ENCODE results near the gene RXRB. TPM values are rescaled to one million over a fixed set of nuclear protein-coding genes. Genes with fewer than 3 reads are reported as not detected.
A peak's percentile ranks its signal among the peaks of the same experiment; 100 is the strongest.

RXRB gene
- total and polyA plus RNA-seq, 7 donors, result 15.6 to 33.2 (median 28.5) TPM

GRCh38 chr6:33217681-33218080, 17.2 kb upstream of the RXRB start:
- Histone ChIP-seq H3K4me3 (no peak overlapping the region), H3K36me3 (no peaks in the 10 kb centered on the region), H3K27ac (no peak overlapping the region), H3K27me3 (no peaks in the 10 kb centered on the region), H3K9me3 (no peaks in the 10 kb centered on the region), H3K4me1 (peaks cover 0 to 14% (median 13%) of the 10 kb centered on the region in 4 donors)
- intact Hi-C loops (cut with DNase I), result no loop called here
- peak; percentile 38 for DNase-seq
- TF ChIP-seq EP300 (IDR thresholded peaks at IDR 0.05), result no peak
- no peak for TF ChIP-seq POLR2AphosphoS5 (IDR thresholded peaks at IDR 0.05)
- no peak for TF ChIP-seq POLR2A (IDR thresholded peaks at IDR 0.05)
- no peak for TF ChIP-seq CTCF (IDR thresholded peaks at IDR 0.05)
- 65 to 76% methylated on average over 3 of the region's 3 CpGs for WGBS, 2 donors

GRCh38 chr6:33217246-33217645, 16.8 kb upstream of the RXRB start:
- 84 to 88% methylated on average over 6 of the region's 6 CpGs for WGBS, 2 donors
- no peak overlapping the region for H3K27ac ChIP-seq
- DNase-seq, result peak; percentile 17
- peaks cover 0 to 18% (median 16%) of the 10 kb centered on the region in 4 donors for H3K4me1 ChIP-seq
- H3K27me3 ChIP-seq, result no peaks in the 10 kb centered on the region
- TF ChIP-seq POLR2AphosphoS5 (IDR thresholded peaks at IDR 0.05) (no peak), EP300 (IDR thresholded peaks at IDR 0.05) (no peak), POLR2A (IDR thresholded peaks at IDR 0.05) (no peak), CTCF (IDR thresholded peaks at IDR 0.05) (no peak)
- no peaks in the 10 kb centered on the region for H3K9me3 ChIP-seq
- intact Hi-C loops (cut with DNase I), result no loop called here
- no peaks in the 10 kb centered on the region for H3K36me3 ChIP-seq
- H3K4me3 ChIP-seq, result no peak overlapping the region

GRCh38 chr6:33216117-33216649, 15.7 kb upstream of the RXRB start:
- Histone ChIP-seq H3K36me3 (peaks cover 0 to 5% (median 0%) of the 10 kb centered on the region in 4 donors), H3K27me3 (no peaks in the 10 kb centered on the region), H3K4me1 (peaks cover 0 to 20% (median 16%) of the 10 kb centered on the region in 4 donors), H3K4me3 (no peak overlapping the region), H3K9me3 (no peaks in the 10 kb centered on the region), H3K27ac (no peak overlapping the region)
- DNase-seq, result peak; percentile 36
- no peak for TF ChIP-seq POLR2A (IDR thresholded peaks at IDR 0.05)
- WGBS, 2 donors, result 86 to 90% methylated on average over 4 of the region's 4 CpGs
- intact Hi-C loops (cut with DNase I), result no loop called here

GRCh38 chr6:33215271-33216116, 15.0 kb upstream of the RXRB start:
- intact Hi-C loops (cut with DNase I), result no loop called here
- DNase-seq, result peak; percentile 51
- no peak overlapping the region for H3K27ac ChIP-seq
- H3K36me3 ChIP-seq, result peaks cover 0 to 12% (median 1%) of the 10 kb centered on the region in 4 donors
- H3K27me3 ChIP-seq, result no peaks in the 10 kb centered on the region
- WGBS, 2 donors, result 75 to 83% methylated on average over 9 of the region's 9 CpGs
- no peak overlapping the region for H3K4me3 ChIP-seq
- no peak for TF ChIP-seq POLR2AphosphoS5 (IDR thresholded peaks at IDR 0.05)
- no peaks in the 10 kb centered on the region for H3K9me3 ChIP-seq
- peaks cover 0 to 20% (median 16%) of the 10 kb centered on the region in 4 donors for H3K4me1 ChIP-seq

- intact Hi-C loops (cut with DNase I), result no loop called here
- H3K36me3 ChIP-seq, result peaks cover 4 to 26% (median 6%) of the 10 kb centered on the region in 4 donors
- peak overlapping the region in 3 of 4 donors; percentile 41 to 63 (median 57) for H3K27ac ChIP-seq
- peak overlapping the region; percentile 22 to 55 (median 48) for H3K4me3 ChIP-seq
- DNase-seq, result no peak
- H3K9me3 ChIP-seq, result no peaks in the 10 kb centered on the region
- WGBS, 2 donors, result 17 to 18% methylated on average over 9 of the region's 9 CpGs
- no peak for TF ChIP-seq EP300 (IDR thresholded peaks at IDR 0.05)
- peak in 1 of 4 donors; percentile 2 for TF ChIP-seq POLR2AphosphoS5 (IDR thresholded peaks at IDR 0.05)
- H3K4me1 ChIP-seq, result peaks cover 0 to 25% (median 18%) of the 10 kb centered on the region in 4 donors
- H3K27me3 ChIP-seq, result no peaks in the 10 kb centered on the region
Observed at GRCh38 chr6:33213989-33214335, 13.5 kb upstream of the RXRB start.

- Histone ChIP-seq H3K27me3 (no peaks in the 10 kb centered on the region), H3K36me3 (peaks cover 4 to 26% (median 6%) of the 10 kb centered on the region in 4 donors), H3K4me1 (peaks cover 0 to 27% (median 21%) of the 10 kb centered on the region in 4 donors), H3K9me3 (no peaks in the 10 kb centered on the region), H3K27ac (peak overlapping the region in 3 of 4 donors; percentile 41 to 63 (median 57)), H3K4me3 (peak overlapping the region; percentile 22 to 55 (median 48))
- TF ChIP-seq POLR2A (IDR thresholded peaks at IDR 0.05) (no peak), EP300 (IDR thresholded peaks at IDR 0.05) (no peak), POLR2AphosphoS5 (IDR thresholded peaks at IDR 0.05) (peak in 2 of 4 donors; percentile 4 to 15)
- no peak for DNase-seq
- WGBS, 2 donors, result 1% methylated on average over 43 of the region's 43 CpGs
- intact Hi-C loops (cut with DNase I), result no loop called here
Observed at GRCh38 chr6:33213166-33213988, 12.9 kb upstream of the RXRB start.

Measured in sigmoid colon (tissue), 7 donors.